ENCODE data around the gene DNTTIP2. TPM values are rescaled to one million over a fixed set of nuclear protein-coding genes. Genes with fewer than 3 reads are reported as not detected.
"Not testable (repeated sequence)": the region's sequence is repeated elsewhere in the genome, so short reads cannot be mapped to it uniquely, and the experiment has no call there.

The DNTTIP2 gene
- total RNA-seq, 1 experiment from 2014 or later: 50.3 TPM

DNA sequence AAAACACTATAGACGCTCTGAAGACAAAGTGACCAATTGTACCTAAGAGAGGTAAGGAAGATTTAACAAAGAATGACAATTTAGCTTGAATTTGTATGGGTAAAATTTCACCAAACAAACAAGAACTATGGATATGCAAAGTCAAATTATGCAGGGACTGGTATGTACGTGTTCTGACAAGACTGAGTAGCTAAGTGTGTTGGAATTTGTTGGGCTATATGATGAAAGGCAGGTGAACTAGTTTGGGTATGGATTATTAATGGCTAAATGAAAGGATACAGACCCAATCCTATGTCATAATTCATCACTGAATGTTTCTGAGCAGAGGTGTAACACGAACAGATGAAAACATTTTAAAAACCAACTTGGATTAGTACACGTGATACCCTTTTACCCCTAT lies 7.6 kb downstream of the DNTTIP2 start:
- Histone ChIP-seq H3K9me3 (ENCODE audit: control insufficient read depth, insufficient read depth, low read depth, low read length) (no peaks in the 10 kb centered on the region), H3K36me3 (ENCODE audit: control insufficient read depth, insufficient read depth, low read length) (peaks cover 44% of the 10 kb centered on the region), H3K4me1 (ENCODE audit: control insufficient read depth, insufficient read depth, low read length) (peaks cover 5% of the 10 kb centered on the region), H3K27ac (ENCODE audit: low read length) (no peak overlapping the region), H3K27me3 (ENCODE audit: control insufficient read depth, insufficient read depth, low read length) (no peaks in the 10 kb centered on the region), H3K4me3 (ENCODE audit: low read depth in 2 of 2, low read length in 2 of 2) (no peak overlapping the region)
- no peak for DNase-seq (ENCODE audit: low read depth, low spot score)
- ChIA-PET POLR2A (no interaction called here), CTCF (no interaction called here)
- in situ Hi-C loops (cut with HindIII; ENCODE audit: low pct_unique_long_range_greater_than_20kb, low sequenced_read_pairs) (no loop called here), intact Hi-C loops (cut with micrococcal nuclease; ENCODE audit: unreplicated experiment) (no loop called here)
- TF ChIP-seq POLR2AphosphoS5 (IDR thresholded peaks at IDR 0.05; ENCODE audit: low read depth, low read length): no peak
- TF ChIP-seq, protein P1, sequence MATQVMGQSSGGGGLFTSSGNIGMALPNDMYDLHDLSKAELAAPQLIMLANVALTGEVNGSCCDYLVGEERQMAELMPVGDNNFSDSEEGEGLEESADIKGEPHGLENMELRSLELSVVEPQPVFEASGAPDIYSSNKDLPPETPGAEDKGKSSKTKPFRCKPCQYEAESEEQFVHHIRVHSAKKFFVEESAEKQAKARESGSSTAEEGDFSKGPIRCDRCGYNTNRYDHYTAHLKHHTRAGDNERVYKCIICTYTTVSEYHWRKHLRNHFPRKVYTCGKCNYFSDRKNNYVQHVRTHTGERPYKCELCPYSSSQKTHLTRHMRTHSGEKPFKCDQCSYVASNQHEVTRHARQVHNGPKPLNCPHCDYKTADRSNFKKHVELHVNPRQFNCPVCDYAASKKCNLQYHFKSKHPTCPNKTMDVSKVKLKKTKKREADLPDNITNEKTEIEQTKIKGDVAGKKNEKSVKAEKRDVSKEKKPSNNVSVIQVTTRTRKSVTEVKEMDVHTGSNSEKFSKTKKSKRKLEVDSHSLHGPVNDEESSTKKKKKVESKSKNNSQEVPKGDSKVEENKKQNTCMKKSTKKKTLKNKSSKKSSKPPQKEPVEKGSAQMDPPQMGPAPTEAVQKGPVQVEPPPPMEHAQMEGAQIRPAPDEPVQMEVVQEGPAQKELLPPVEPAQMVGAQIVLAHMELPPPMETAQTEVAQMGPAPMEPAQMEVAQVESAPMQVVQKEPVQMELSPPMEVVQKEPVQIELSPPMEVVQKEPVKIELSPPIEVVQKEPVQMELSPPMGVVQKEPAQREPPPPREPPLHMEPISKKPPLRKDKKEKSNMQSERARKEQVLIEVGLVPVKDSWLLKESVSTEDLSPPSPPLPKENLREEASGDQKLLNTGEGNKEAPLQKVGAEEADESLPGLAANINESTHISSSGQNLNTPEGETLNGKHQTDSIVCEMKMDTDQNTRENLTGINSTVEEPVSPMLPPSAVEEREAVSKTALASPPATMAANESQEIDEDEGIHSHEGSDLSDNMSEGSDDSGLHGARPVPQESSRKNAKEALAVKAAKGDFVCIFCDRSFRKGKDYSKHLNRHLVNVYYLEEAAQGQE (IDR thresholded peaks at IDR 0.05; ENCODE audit: insufficient read depth in 1 of 2, low read depth in 2 of 2, low read length in 1 of 2): no peak
- no peak for TF ChIP-seq TCF7L2 (IDR thresholded peaks at IDR 0.05; ENCODE audit: low read depth, low read length)
- no peak for TF ChIP-seq SIN3A (IDR thresholded peaks at IDR 0.05; ENCODE audit: borderline replicate concordance, insufficient read depth, low read depth, low read length)
- TF ChIP-seq, protein P2, sequence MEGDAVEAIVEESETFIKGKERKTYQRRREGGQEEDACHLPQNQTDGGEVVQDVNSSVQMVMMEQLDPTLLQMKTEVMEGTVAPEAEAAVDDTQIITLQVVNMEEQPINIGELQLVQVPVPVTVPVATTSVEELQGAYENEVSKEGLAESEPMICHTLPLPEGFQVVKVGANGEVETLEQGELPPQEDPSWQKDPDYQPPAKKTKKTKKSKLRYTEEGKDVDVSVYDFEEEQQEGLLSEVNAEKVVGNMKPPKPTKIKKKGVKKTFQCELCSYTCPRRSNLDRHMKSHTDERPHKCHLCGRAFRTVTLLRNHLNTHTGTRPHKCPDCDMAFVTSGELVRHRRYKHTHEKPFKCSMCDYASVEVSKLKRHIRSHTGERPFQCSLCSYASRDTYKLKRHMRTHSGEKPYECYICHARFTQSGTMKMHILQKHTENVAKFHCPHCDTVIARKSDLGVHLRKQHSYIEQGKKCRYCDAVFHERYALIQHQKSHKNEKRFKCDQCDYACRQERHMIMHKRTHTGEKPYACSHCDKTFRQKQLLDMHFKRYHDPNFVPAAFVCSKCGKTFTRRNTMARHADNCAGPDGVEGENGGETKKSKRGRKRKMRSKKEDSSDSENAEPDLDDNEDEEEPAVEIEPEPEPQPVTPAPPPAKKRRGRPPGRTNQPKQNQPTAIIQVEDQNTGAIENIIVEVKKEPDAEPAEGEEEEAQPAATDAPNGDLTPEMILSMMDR (IDR thresholded peaks at IDR 0.05): no peak
- BruUV-seq (replicated peaks): no TSS peak
- no peak for ATAC-seq

DNA sequence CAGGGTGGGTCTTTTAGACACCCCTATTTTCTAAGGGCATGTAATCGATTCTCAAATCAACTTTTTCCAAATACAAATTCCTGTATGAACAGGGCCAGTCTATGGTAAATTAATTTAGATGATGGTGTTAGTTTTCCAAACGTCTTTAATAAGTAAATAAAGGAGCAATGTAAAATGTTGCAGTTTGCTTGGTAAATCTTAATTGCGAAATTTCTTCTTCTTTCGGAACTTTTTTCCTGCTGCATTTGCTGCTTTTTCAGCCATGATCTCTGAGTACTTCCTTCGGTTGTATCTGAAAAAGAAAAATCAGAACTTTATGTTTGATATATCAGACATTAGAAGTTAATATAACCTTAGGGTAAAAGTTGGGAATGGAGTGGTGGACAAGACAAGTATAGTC lies 9.4 kb downstream of the DNTTIP2 start:
- no peaks in the 10 kb centered on the region for H3K27me3 ChIP-seq (ENCODE audit: control insufficient read depth, insufficient read depth, low read length)
- ATAC-seq (no peak), DNase-seq (ENCODE audit: low read depth, low spot score) (no peak)
- no peaks in the 10 kb centered on the region for H3K9me3 ChIP-seq (ENCODE audit: control insufficient read depth, insufficient read depth, low read depth, low read length)
- POLR2A ChIA-PET: no interaction called here
- no peaks in the 10 kb centered on the region for H3K4me1 ChIP-seq (ENCODE audit: control insufficient read depth, insufficient read depth, low read length)
- H3K36me3 ChIP-seq (ENCODE audit: control insufficient read depth, insufficient read depth, low read length): peaks cover 37% of the 10 kb centered on the region
- intact Hi-C loops (cut with micrococcal nuclease; ENCODE audit: unreplicated experiment): no loop called here
- TF ChIP-seq SIN3A (IDR thresholded peaks at IDR 0.05; ENCODE audit: borderline replicate concordance, insufficient read depth, low read depth, low read length): no peak
- TF ChIP-seq POLR2AphosphoS5 (IDR thresholded peaks at IDR 0.05; ENCODE audit: low read depth, low read length): no peak
- in situ Hi-C loops (cut with HindIII; ENCODE audit: low pct_unique_long_range_greater_than_20kb, low sequenced_read_pairs): no loop called here
- H3K27ac ChIP-seq (ENCODE audit: low read length): no peak overlapping the region
- no TSS peak for BruUV-seq (replicated peaks)
- CTCF ChIA-PET: no interaction called here
- no peak overlapping the region for H3K4me3 ChIP-seq (ENCODE audit: low read depth in 2 of 2, low read length in 2 of 2)

DNA sequence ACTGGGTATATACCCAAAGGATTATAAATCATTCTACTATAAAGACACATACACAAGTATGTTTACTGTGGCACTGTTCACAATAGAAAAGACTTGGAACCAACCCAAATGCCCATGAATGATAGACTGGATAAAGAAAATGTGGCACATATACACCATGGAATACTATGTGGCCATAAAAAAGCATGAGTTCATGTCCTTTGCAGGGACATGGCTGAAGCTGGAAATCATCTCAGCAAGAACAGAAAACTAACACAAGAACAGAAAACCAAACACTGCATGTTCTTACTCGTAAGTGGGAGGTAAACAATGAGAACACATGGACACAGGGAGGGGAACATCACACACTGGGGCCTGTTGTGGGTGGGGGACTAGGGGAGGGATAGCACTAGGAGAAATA lies 10.5 kb downstream of the DNTTIP2 start:
- POLR2A ChIA-PET; H3K9me3 ChIP-seq (ENCODE audit: control insufficient read depth, insufficient read depth, low read depth, low read length); CTCF ChIA-PET; ATAC-seq; H3K4me1 ChIP-seq (ENCODE audit: control insufficient read depth, insufficient read depth, low read length); in situ Hi-C loops (cut with HindIII; ENCODE audit: low pct_unique_long_range_greater_than_20kb, low sequenced_read_pairs); H3K27ac ChIP-seq (ENCODE audit: low read length); H3K4me3 ChIP-seq (ENCODE audit: low read depth in 2 of 2, low read length in 2 of 2); intact Hi-C loops (cut with micrococcal nuclease; ENCODE audit: unreplicated experiment); BruUV-seq (replicated peaks); DNase-seq (ENCODE audit: low read depth, low spot score); H3K27me3 ChIP-seq (ENCODE audit: control insufficient read depth, insufficient read depth, low read length): not testable (repeated sequence)
- H3K36me3 ChIP-seq (ENCODE audit: control insufficient read depth, insufficient read depth, low read length): peaks cover 34% of the 10 kb centered on the region
